ENCODE measurements around the gene RNF157. TPM values are rescaled to one million over a fixed set of nuclear protein-coding genes. Genes with fewer than 3 reads are reported as not detected.
A peak's percentile ranks its signal among the peaks of the same experiment; 100 is the strongest.
"Not testable (repeated sequence)": the region's sequence is repeated elsewhere in the genome, so short reads cannot be mapped to it uniquely, and the experiment has no call there.

Gene RNF157
- total RNA-seq, 1 donor from 2014 or later = 43.5 TPM

DNA sequence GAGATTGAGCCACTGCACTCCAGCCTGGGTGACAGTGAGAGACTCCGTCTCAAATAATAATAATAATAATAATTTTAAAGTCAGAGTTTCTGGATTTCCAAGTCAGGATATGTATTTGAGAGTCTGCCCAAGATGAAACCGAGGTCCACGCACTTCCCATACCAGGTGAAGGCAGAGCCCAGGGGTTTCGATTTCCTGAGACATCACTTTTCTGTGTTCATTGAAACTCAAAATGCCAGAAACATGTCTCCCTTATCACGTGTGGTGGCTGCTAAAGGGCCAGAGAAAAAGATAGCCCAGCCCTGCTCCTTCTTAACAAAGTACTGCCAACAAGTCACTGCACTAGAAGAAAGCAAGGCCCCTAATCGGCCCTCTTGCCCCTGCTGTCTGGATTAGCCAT lies 9.8 kb upstream of the RNF157 start:
- DNase-seq (ENCODE audit: low spot score, unreplicated experiment) = no peak
- H3K4me1 Mint-ChIP-seq (ENCODE audit: low read depth) = peaks cover 23% of the 10 kb centered on the region
- TF ChIP-seq, protein P1, sequence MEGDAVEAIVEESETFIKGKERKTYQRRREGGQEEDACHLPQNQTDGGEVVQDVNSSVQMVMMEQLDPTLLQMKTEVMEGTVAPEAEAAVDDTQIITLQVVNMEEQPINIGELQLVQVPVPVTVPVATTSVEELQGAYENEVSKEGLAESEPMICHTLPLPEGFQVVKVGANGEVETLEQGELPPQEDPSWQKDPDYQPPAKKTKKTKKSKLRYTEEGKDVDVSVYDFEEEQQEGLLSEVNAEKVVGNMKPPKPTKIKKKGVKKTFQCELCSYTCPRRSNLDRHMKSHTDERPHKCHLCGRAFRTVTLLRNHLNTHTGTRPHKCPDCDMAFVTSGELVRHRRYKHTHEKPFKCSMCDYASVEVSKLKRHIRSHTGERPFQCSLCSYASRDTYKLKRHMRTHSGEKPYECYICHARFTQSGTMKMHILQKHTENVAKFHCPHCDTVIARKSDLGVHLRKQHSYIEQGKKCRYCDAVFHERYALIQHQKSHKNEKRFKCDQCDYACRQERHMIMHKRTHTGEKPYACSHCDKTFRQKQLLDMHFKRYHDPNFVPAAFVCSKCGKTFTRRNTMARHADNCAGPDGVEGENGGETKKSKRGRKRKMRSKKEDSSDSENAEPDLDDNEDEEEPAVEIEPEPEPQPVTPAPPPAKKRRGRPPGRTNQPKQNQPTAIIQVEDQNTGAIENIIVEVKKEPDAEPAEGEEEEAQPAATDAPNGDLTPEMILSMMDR (IDR thresholded peaks at IDR 0.05; ENCODE audit: unreplicated experiment) = no peak
- no peaks in the 10 kb centered on the region for H3K27me3 Mint-ChIP-seq
- no peaks in the 10 kb centered on the region for H3K9me3 Mint-ChIP-seq (ENCODE audit: low read depth)
- H3K27ac Mint-ChIP-seq = no peak overlapping the region
- no peak overlapping the region for H3K4me3 Mint-ChIP-seq (ENCODE audit: low read depth)
- H3K36me3 Mint-ChIP-seq (ENCODE audit: insufficient read depth) = no peaks in the 10 kb centered on the region

- Mint-ChIP-seq H3K4me1 (ENCODE audit: low read depth) (peaks cover 26% of the 10 kb centered on the region), H3K4me3 (ENCODE audit: low read depth) (no peak overlapping the region), H3K36me3 (ENCODE audit: insufficient read depth) (no peaks in the 10 kb centered on the region), H3K27ac (peak overlapping the region; percentile 35), H3K9me3 (ENCODE audit: low read depth) (no peaks in the 10 kb centered on the region), H3K27me3 (peaks cover 3% of the 10 kb centered on the region)
- TF ChIP-seq, protein P1 (IDR thresholded peaks at IDR 0.05; ENCODE audit: unreplicated experiment) = no peak
- no peak for DNase-seq (ENCODE audit: low spot score, unreplicated experiment)
Observed at GRCh38 chr17:76248013-76248782, 7.9 kb upstream of the RNF157 start.

- H3K9me3 Mint-ChIP-seq (ENCODE audit: low read depth) = no peaks in the 10 kb centered on the region
- H3K27ac Mint-ChIP-seq = no peak overlapping the region
- no peaks in the 10 kb centered on the region for H3K36me3 Mint-ChIP-seq (ENCODE audit: insufficient read depth)
- peaks cover 20% of the 10 kb centered on the region for H3K4me1 Mint-ChIP-seq (ENCODE audit: low read depth)
- no peak for DNase-seq (ENCODE audit: low spot score, unreplicated experiment)
- TF ChIP-seq, protein P1 (IDR thresholded peaks at IDR 0.05; ENCODE audit: unreplicated experiment) = no peak
- peaks cover 6% of the 10 kb centered on the region for H3K27me3 Mint-ChIP-seq
- no peak overlapping the region for H3K4me3 Mint-ChIP-seq (ENCODE audit: low read depth)
Observed at GRCh38 chr17:76247304-76247703, 7.0 kb upstream of the RNF157 start.

DNA sequence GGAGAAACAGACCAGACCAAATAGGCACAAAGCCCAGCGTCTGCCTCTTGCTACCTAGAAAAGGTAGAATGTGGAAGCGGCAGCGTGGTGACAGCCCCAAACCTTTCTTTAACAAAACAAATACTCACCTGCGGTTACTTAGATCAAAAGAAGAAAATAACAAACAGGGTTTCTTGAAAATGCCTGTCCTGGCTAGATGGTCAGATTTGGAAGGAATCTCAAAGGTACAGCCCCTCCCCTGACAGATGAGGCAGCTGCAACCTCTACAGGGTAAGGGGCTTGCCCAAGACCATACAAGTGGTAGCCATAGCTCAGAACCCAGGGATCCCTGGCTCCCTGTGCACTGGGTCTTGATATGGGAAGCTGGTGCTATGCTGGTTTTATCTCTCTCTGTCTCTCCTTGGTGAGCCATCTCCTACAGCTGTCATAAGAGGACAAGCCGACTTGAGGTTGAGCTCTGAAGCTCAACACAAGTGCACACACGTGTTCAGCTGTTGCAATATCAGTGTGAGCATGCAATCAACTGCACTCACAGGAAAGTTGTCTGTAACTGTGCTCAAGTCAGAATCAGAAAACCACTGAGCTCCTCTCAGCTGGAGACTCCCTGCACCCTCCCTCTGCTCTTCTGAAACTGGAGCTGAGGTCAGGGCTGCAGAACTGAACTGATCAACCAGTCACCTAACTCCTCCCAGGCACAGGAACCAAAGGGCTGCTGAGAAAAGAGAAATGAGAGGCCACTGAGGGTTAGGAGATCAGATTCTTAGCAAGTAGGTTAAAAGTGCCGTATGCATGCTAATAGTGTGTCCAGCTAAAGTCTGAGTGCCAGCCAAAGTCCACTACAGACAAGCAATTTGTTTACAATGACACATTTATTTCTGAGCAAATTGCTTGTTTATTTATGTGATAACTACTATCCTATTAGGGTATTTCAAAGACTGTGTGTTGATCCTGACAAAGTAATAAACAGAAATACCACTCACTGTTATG lies 6.1 kb upstream of the RNF157 start:
- no peak for DNase-seq (ENCODE audit: low spot score, unreplicated experiment)
- TF ChIP-seq, protein P1 (IDR thresholded peaks at IDR 0.05; ENCODE audit: unreplicated experiment) = no peak
- peak overlapping the region; percentile 78 for H3K27ac Mint-ChIP-seq
- no peaks in the 10 kb centered on the region for H3K36me3 Mint-ChIP-seq (ENCODE audit: insufficient read depth)
- H3K9me3 Mint-ChIP-seq (ENCODE audit: low read depth) = no peaks in the 10 kb centered on the region
- H3K4me1 Mint-ChIP-seq (ENCODE audit: low read depth) = peaks cover 15% of the 10 kb centered on the region
- H3K4me3 Mint-ChIP-seq (ENCODE audit: low read depth) = no peak overlapping the region
- H3K27me3 Mint-ChIP-seq = peaks cover 6% of the 10 kb centered on the region

DNA sequence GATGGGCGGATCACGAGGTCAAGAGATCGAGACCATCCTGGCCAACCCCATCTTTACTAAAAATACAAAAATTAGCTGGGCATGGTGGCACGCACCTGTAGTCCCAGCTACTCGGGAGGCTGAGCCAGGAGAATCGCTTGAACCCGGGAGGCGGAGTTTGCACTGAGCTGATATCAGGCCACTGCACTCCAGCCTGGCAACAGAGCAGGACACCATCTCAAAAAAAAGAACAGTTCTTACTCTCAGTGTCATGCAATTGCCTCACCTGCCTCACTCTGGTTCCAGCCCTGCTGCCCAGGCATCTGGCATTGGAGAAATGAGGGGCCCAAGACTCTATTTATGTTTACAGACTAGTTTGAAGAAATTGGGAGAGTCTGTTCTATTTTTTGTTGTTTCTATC lies 4.4 kb upstream of the RNF157 start:
- not testable (repeated sequence) for H3K4me3 Mint-ChIP-seq (ENCODE audit: low read depth); H3K9me3 Mint-ChIP-seq (ENCODE audit: low read depth); DNase-seq (ENCODE audit: low spot score, unreplicated experiment); H3K27me3 Mint-ChIP-seq; H3K36me3 Mint-ChIP-seq (ENCODE audit: insufficient read depth); H3K27ac Mint-ChIP-seq
- H3K4me1 Mint-ChIP-seq (ENCODE audit: low read depth) = peaks cover 21% of the 10 kb centered on the region
